Smooth muscle cell (in vitro differentiated cells): ENCODE data around the gene PAQR5. TPM values are rescaled to one million over a fixed set of nuclear protein-coding genes. Genes with fewer than 3 reads are reported as not detected.

Source experiments
- DNase-seq: peaks from one replicate; lab custom pipeline; 2025; ENCODE audit not compliant: unreplicated experiment; lab: John Stamatoyannopoulos, UW
- H2AFZ ChIP-seq: fragments of 200-600 bp; sonication (generic); 2 replicates; pipeline ENCODE4 v1.6.0; 2016; ENCODE audit warnings: antibody characterized with exemption, low read depth, mild to moderate bottlenecking
- H3F3A ChIP-seq: fragments of 200-600 bp; sonication (generic); 2 replicates; pipeline ENCODE4 v1.6.0; 2017; ENCODE audit warnings: antibody characterized with exemption, low read depth
- H3K27ac ChIP-seq: fragments of 200-600 bp; sonication (generic); 2 replicates; pipeline ENCODE4 v1.5.1; 2016; ENCODE audit warnings: low read depth, mild to moderate bottlenecking
- H3K27me3 ChIP-seq: fragments of 200-600 bp; sonication (generic); 2 replicates; pipeline ENCODE4 v1.6.1; 2016; ENCODE audit warnings: low read depth, mild to moderate bottlenecking
- H3K36me3 ChIP-seq: fragments of 200-600 bp; sonication (generic); 2 replicates; pipeline ENCODE4 v1.5.1; 2016; ENCODE audit warnings: low read depth
- H3K4me1 ChIP-seq: fragments of 200-600 bp; sonication (generic); 2 replicates; pipeline ENCODE4 v1.5.1; 2016; ENCODE audit warnings: low read depth
- H3K4me2 ChIP-seq: fragments of 200-600 bp; sonication (generic); 2 replicates; pipeline ENCODE4 v1.6.0; 2016; ENCODE audit warnings: mild to moderate bottlenecking
- H3K4me3 ChIP-seq: fragments of 200-600 bp; sonication (generic); 2 replicates; pipeline ENCODE4 v1.5.1; 2016; ENCODE audit warnings: mild to moderate bottlenecking
- H3K79me2 ChIP-seq: fragments of 200-600 bp; sonication (generic); 2 replicates; pipeline ENCODE4 v1.6.0; 2016; ENCODE audit warnings: low read depth, mild to moderate bottlenecking
- H3K9ac ChIP-seq: fragments of 200-600 bp; sonication (generic); 2 replicates; pipeline ENCODE4 v1.6.0; 2016; ENCODE audit warnings: low read depth
- H3K9me3 ChIP-seq: fragments of 200-600 bp; sonication (generic); replicated peaks from 2 replicates; pipeline ENCODE4 v1.5.1; 2016; ENCODE audit warnings: low read depth
- H4K20me1 ChIP-seq: fragments of 200-600 bp; sonication (generic); 2 replicates; pipeline ENCODE4 v1.6.0; 2016; ENCODE audit warnings: low read depth
- WGBS: methylation state at CpG from one replicate; pipeline ENCODE4 v1.1.7; 2016; ENCODE audit warnings: low lambda C conversion rate; 5-methylcytosine and 5-hydroxymethylcytosine counted together
- polyA plus RNA-seq: library from polyadenylated mRNA; unstranded; fragments of >200 nt; fragmentation: Nextera tagmentation; extraction: Ambion mirVana; gene quantifications from 2 replicates; pipeline ENCODE4 v1.2.1, GENCODE V29; 2016
- total RNA-seq: library from RNA; depleted of rRNA; stranded (reverse); fragments of >200 nt; gene quantifications from 2 replicates; pipeline ENCODE4 v1.2.3, GENCODE V29; 2014
- TF ChIP-seq, protein P1 (sequence below): fragments of 200-600 bp; sonication (generic); IDR thresholded peaks from 2 replicates; pipeline ENCODE4 v1.5.1; 2017; ENCODE audit warnings: borderline replicate concordance, mild to moderate bottlenecking, antibody characterized with exemption; ENCODE audit not compliant: insufficient read depth, poor library complexity, severe bottlenecking

PAQR5 gene
- total and polyA plus RNA-seq, 2 experiments from 2014 or later = 1.5 to 1.6 TPM

DNA sequence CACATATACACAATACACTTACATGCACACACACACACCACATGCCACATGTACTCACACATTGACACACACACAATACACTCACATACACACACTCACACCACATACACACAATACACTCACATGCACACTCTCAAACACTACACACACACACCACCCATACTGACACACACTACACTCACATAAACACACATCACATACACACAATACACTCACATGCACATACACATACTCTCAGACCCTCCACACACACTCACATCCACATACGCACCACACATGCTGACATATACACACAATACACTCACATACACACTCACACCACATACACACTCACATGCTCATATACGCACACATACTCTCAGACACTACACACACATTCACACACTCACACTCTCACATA, 87.1 kb downstream of the PAQR5 start:
- H3K27ac ChIP-seq = no peak overlapping the region
- H3K4me1 ChIP-seq = no peaks in the 10 kb centered on the region
- 90% methylated on average over 2 of the region's 2 CpGs for WGBS
- no peak overlapping the region for H2AFZ ChIP-seq
- no peaks in the 10 kb centered on the region for H4K20me1 ChIP-seq
- no peaks in the 10 kb centered on the region for H3K9me3 ChIP-seq
- H3K79me2 ChIP-seq = no peaks in the 10 kb centered on the region
- peaks cover 6% of the 10 kb centered on the region for H3K27me3 ChIP-seq
- H3K36me3 ChIP-seq = no peaks in the 10 kb centered on the region
- no peak overlapping the region for H3K9ac ChIP-seq
- no peak for DNase-seq
- H3K4me3 ChIP-seq = no peak overlapping the region
- no peak overlapping the region for H3K4me2 ChIP-seq
- TF ChIP-seq, protein P1, sequence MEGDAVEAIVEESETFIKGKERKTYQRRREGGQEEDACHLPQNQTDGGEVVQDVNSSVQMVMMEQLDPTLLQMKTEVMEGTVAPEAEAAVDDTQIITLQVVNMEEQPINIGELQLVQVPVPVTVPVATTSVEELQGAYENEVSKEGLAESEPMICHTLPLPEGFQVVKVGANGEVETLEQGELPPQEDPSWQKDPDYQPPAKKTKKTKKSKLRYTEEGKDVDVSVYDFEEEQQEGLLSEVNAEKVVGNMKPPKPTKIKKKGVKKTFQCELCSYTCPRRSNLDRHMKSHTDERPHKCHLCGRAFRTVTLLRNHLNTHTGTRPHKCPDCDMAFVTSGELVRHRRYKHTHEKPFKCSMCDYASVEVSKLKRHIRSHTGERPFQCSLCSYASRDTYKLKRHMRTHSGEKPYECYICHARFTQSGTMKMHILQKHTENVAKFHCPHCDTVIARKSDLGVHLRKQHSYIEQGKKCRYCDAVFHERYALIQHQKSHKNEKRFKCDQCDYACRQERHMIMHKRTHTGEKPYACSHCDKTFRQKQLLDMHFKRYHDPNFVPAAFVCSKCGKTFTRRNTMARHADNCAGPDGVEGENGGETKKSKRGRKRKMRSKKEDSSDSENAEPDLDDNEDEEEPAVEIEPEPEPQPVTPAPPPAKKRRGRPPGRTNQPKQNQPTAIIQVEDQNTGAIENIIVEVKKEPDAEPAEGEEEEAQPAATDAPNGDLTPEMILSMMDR = no peak
- H3F3A ChIP-seq = no peaks in the 10 kb centered on the region

DNA sequence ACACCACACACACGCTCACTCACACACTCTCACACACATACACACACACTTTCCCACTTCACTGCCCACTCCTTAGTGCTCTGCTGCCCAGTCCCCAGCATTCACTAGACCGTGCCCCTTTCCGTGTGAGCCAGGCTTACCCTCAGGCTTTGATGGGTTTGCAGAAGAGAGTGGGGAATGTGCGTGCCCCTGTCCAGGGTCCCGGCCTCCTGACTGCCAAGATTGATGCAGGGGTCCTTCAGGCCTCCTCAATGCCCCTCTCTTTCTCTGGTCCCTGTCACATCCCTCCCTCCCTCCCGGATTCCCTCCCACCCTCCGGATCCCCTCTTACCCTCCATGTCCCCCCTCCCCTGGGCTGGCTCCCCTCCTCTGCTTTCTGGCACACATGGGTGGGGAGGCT, 87.6 kb downstream of the PAQR5 start:
- TF ChIP-seq, protein P1 = no peak
- Histone ChIP-seq H3K27ac (no peak overlapping the region), H3K79me2 (no peaks in the 10 kb centered on the region), H3K27me3 (peaks cover 6% of the 10 kb centered on the region), H3K4me3 (no peak overlapping the region), H2AFZ (no peak overlapping the region), H3K9ac (no peak overlapping the region), H3K9me3 (no peaks in the 10 kb centered on the region), H4K20me1 (no peaks in the 10 kb centered on the region), H3F3A (no peaks in the 10 kb centered on the region), H3K4me1 (no peaks in the 10 kb centered on the region), H3K36me3 (no peaks in the 10 kb centered on the region), H3K4me2 (no peak overlapping the region)
- WGBS = 87% methylated on average over 5 of the region's 7 CpGs
- DNase-seq = no peak

DNA sequence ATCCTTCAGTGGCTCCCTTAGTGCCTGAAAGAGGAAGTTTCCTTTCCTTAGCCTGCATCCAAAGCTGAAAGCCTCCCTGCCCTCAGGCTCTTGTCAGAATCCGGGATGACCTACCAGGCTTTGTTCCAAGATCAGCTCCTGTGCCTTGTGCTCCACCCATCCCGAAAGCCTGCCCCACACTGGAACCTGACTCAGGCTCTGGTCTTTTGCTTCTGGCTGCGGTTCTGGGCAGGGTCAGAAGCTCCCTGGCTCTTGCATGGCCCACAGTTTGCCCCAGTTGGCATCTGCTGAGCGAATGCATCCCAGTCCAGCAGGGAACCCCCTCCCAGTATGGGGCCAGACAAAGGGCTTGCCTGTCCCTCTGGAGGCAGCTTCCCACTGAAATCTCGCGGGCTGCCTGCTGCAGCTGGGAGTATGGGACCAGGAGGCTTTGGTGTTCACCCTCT, 89.6 kb downstream of the PAQR5 start:
- WGBS = 79% methylated on average over 6 of the region's 6 CpGs
- H3K79me2 ChIP-seq = no peaks in the 10 kb centered on the region
- no peaks in the 10 kb centered on the region for H3K27me3 ChIP-seq
- H2AFZ ChIP-seq = no peak overlapping the region
- no peak overlapping the region for H3K27ac ChIP-seq
- no peaks in the 10 kb centered on the region for H3K9me3 ChIP-seq
- no peak overlapping the region for H3K4me3 ChIP-seq
- no peaks in the 10 kb centered on the region for H3K36me3 ChIP-seq
- no peaks in the 10 kb centered on the region for H3K4me1 ChIP-seq
- no peak overlapping the region for H3K9ac ChIP-seq
- H4K20me1 ChIP-seq = no peaks in the 10 kb centered on the region
- no peak for DNase-seq
- TF ChIP-seq, protein P1 = no peak
- H3F3A ChIP-seq = no peaks in the 10 kb centered on the region
- H3K4me2 ChIP-seq = no peak overlapping the region

DNA sequence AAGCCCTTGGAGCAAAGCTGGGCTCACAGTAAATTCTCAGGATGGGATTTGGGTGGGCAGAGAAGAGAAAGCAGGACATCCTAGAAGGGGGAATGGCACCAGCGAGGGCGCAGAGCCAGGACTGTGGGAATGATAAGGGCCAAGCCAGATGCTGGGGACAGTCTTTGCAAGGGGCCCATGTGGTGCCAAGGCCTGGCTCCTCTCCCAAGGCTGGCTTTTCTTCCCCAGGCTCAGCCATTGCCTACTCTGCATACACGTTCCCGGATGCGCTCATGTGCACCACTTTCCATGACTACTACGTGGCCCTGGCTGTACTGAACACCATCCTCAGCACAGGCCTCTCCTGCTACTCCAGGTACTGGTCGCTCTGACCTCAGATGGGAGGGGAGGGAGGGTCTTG, 90.7 kb downstream of the PAQR5 start:
- Histone ChIP-seq H3K9ac (no peak overlapping the region), H3K27me3 (no peaks in the 10 kb centered on the region), H3F3A (no peaks in the 10 kb centered on the region), H3K27ac (no peak overlapping the region), H3K4me1 (peaks cover 2% of the 10 kb centered on the region), H3K4me2 (no peak overlapping the region), H3K79me2 (no peaks in the 10 kb centered on the region), H3K9me3 (no peaks in the 10 kb centered on the region), H3K36me3 (no peaks in the 10 kb centered on the region), H2AFZ (no peak overlapping the region), H4K20me1 (no peaks in the 10 kb centered on the region), H3K4me3 (no peak overlapping the region)
- TF ChIP-seq, protein P1 = no peak
- WGBS = 97% methylated on average over 7 of the region's 7 CpGs
- no peak for DNase-seq
